Neuronal stem cell (in vitro differentiated cells): ENCODE data around the gene CABLES2.

ENCODE experiments used
- DNase-seq: peaks from one replicate; pipeline ENCODE4 v3.0.0-alpha.2; 2013; ENCODE audit warnings: low spot score
- H2AFZ ChIP-seq: one replicate; pipeline ENCODE4 v1.6.1; 2013; ENCODE audit warnings: mild to moderate bottlenecking, low read length, inconsistent platforms
- H2AK5ac ChIP-seq: 2 replicates; pipeline ENCODE4 v1.6.1; 2013; ENCODE audit warnings: low read depth, mild to moderate bottlenecking, inconsistent platforms, low read length, moderate library complexity, mixed read lengths
- H2BK120ac ChIP-seq: 2 replicates; pipeline ENCODE4 v1.6.1; 2013; ENCODE audit warnings: low read depth, mild to moderate bottlenecking, inconsistent platforms, low read length, moderate library complexity, mixed read lengths
- H2BK12ac ChIP-seq: one replicate; pipeline ENCODE4 v1.6.1; 2013; ENCODE audit warnings: low read length, inconsistent platforms
- H2BK15ac ChIP-seq: 2 replicates; pipeline ENCODE4 v1.6.1; 2013; ENCODE audit warnings: mild to moderate bottlenecking, low read length, inconsistent platforms, mixed read lengths
- H2BK5ac ChIP-seq: one replicate; pipeline ENCODE4 v1.6.1; 2013; ENCODE audit warnings: inconsistent platforms, mild to moderate bottlenecking, low read length, moderate library complexity
- H3K14ac ChIP-seq: one replicate; pipeline ENCODE4 v1.6.1; 2013; ENCODE audit warnings: low read length, inconsistent platforms
- H3K18ac ChIP-seq: 2 replicates; pipeline ENCODE4 v1.6.1; 2013; ENCODE audit warnings: low read length, inconsistent platforms
- H3K23ac ChIP-seq: 2 replicates; pipeline ENCODE4 v1.6.1; 2013; ENCODE audit warnings: low read depth, mild to moderate bottlenecking, mixed read lengths, low read length, inconsistent platforms; ENCODE audit not compliant: poor library complexity
- H3K27ac ChIP-seq: replicated peaks from 3 replicates; pipeline ENCODE4 v1.5.1; 2013; ENCODE audit warnings: low read length, inconsistent platforms
- H3K27me3 ChIP-seq, 3 experiments: 2 replicates each; pipeline ENCODE4 v1.6.1; 2013; ENCODE audit warnings: low read length in 3 of 3, mild to moderate bottlenecking in 2 of 3, inconsistent platforms in 1 of 3, low read depth in 1 of 3, mixed read lengths in 1 of 3, moderate library complexity in 1 of 3; ENCODE audit not compliant: control insufficient read depth in 3 of 3, insufficient read depth in 3 of 3
- H3K36me3 ChIP-seq, 2 donors: replicated peaks in 1 of 2; 2 replicates each; pipeline ENCODE4 v1.6.1; 2013; ENCODE audit warnings: low read length in 2 of 2; ENCODE audit not compliant: control insufficient read depth in 2 of 2, insufficient read depth in 2 of 2
- H3K4ac ChIP-seq: 2 replicates; pipeline ENCODE4 v1.6.1; 2013; ENCODE audit warnings: inconsistent platforms, mild to moderate bottlenecking, low read length, moderate library complexity
- H3K4me1 ChIP-seq, 2 donors: 1 replicate in 1 of 2; 2 replicates in 1 of 2; pipeline ENCODE4 v1.6.1; 2013; ENCODE audit warnings: low read length in 2 of 2, low read depth in 1 of 2; ENCODE audit not compliant: control insufficient read depth in 2 of 2, insufficient read depth in 1 of 2
- H3K4me2 ChIP-seq: one replicate; pipeline ENCODE4 v1.6.1; 2013; ENCODE audit warnings: mild to moderate bottlenecking, low read length, inconsistent platforms; ENCODE audit not compliant: insufficient read depth, poor library complexity, severe bottlenecking
- H3K4me3 ChIP-seq, 2 donors: 2 replicates each; pipeline ENCODE4 v1.5.1; 2013; ENCODE audit warnings: low read length in 2 of 2, mild to moderate bottlenecking in 2 of 2, inconsistent platforms in 1 of 2, moderate library complexity in 1 of 2
- H3K79me1 ChIP-seq: one replicate; pipeline ENCODE4 v1.6.1; 2013; ENCODE audit warnings: low read depth, mild to moderate bottlenecking, inconsistent platforms, low read length, moderate library complexity
- H3K9ac ChIP-seq: one replicate; pipeline ENCODE4 v1.6.1; 2013; ENCODE audit warnings: mild to moderate bottlenecking, low read depth, low read length, inconsistent platforms; ENCODE audit not compliant: poor library complexity
- H3K9me3 ChIP-seq, 2 donors: replicated peaks in 1 of 2; 2 replicates each; pipeline versions ENCODE3 to v1.6.1; 2013; ENCODE audit warnings: low read length in 2 of 2, mild to moderate bottlenecking in 2 of 2, inconsistent platforms in 1 of 2, low read depth in 1 of 2, mixed read lengths in 1 of 2, moderate library complexity in 1 of 2; ENCODE audit not compliant: control insufficient read depth in 2 of 2, insufficient read depth in 1 of 2
- H4K8ac ChIP-seq: one replicate; pipeline ENCODE4 v1.6.1; 2013; ENCODE audit warnings: low read depth, mild to moderate bottlenecking, inconsistent platforms, low read length, moderate library complexity
- H4K91ac ChIP-seq: one replicate; pipeline ENCODE4 v1.6.1; 2013; ENCODE audit warnings: low read length, low read depth, mild to moderate bottlenecking, inconsistent platforms; ENCODE audit not compliant: poor library complexity
- WGBS, 2 donors: extraction: QIAGEN DNeasy Blood & Tissue Kit; methylation state at CpG; one replicate each; pipeline ENCODE4 v1.1.7; 2013; ENCODE audit warnings: missing lambda C conversion rate in 2 of 2, mixed read lengths in 1 of 2; ENCODE audit not compliant: insufficient read length in 2 of 2, insufficient replicate concordance in 1 of 2; ENCODE audit errors: extremely low coverage in 2 of 2; 5-methylcytosine and 5-hydroxymethylcytosine counted together

The CABLES2 gene

DNA sequence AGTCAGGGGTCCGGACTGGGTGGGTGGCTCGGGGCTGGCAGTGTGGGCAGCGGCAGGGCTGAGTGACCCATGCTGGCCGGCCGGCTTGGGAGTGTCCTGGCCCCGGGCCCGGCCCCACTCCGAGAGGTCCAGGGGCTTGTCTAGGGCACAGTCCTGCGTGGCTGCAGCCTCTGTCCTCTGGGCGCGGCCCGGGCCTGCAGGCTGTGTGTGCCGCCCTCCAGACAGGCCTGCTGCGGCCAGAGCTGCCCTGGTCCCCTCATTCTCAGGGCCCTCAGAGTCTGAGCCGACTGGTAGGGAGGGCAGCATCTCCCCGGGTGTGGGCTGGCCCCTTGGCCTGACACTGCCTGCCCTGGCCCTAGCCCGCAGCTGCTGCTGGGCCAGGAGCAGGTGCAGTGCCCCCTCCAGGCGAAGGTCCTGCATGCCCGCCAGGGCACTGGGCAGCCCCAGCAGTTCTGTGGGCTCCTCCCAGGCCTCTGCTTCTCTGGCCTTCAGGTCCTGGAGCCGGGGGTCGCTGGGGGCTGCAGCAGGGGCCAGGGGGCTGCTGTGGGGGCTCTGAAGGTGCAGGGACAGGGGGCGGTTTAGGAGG lies 6.9 kb upstream of the CABLES2 start:
- peaks cover 0 to 78% (median 4%) of the 10 kb centered on the region in 3 experiments for H3K27me3 ChIP-seq
- H3K79me1 ChIP-seq: no peaks in the 10 kb centered on the region
- peak overlapping the region; percentile 71 for H3K18ac ChIP-seq
- no peak overlapping the region for H2BK5ac ChIP-seq
- H2BK15ac ChIP-seq: peak overlapping the region; percentile 85
- no peak overlapping the region for H3K27ac ChIP-seq
- no peak overlapping the region for H3K9ac ChIP-seq
- DNase-seq: no peak
- peak overlapping the region; percentile 71 for H3K14ac ChIP-seq
- H3K9me3 ChIP-seq: no peaks in the 10 kb centered on the region
- peak overlapping the region; percentile 84 for H2AK5ac ChIP-seq
- no peaks in the 10 kb centered on the region for H3K36me3 ChIP-seq
- no peak overlapping the region for H2BK120ac ChIP-seq
- H3K4me1 ChIP-seq: peaks cover 0 to 3% of the 10 kb centered on the region in 2 donors
- no peak overlapping the region for H2AFZ ChIP-seq
- no peak overlapping the region for H4K91ac ChIP-seq
- no peak overlapping the region for H3K4me2 ChIP-seq
- H3K23ac ChIP-seq: peak overlapping the region; percentile 65
- peak overlapping the region; percentile 84 for H2BK12ac ChIP-seq
- H3K4ac ChIP-seq: no peak overlapping the region
- H3K4me3 ChIP-seq: no peak overlapping the region
- WGBS, 2 donors: no CpG with 5 or more reads among the region's 22 CpGs
- H4K8ac ChIP-seq: no peak overlapping the region

DNA sequence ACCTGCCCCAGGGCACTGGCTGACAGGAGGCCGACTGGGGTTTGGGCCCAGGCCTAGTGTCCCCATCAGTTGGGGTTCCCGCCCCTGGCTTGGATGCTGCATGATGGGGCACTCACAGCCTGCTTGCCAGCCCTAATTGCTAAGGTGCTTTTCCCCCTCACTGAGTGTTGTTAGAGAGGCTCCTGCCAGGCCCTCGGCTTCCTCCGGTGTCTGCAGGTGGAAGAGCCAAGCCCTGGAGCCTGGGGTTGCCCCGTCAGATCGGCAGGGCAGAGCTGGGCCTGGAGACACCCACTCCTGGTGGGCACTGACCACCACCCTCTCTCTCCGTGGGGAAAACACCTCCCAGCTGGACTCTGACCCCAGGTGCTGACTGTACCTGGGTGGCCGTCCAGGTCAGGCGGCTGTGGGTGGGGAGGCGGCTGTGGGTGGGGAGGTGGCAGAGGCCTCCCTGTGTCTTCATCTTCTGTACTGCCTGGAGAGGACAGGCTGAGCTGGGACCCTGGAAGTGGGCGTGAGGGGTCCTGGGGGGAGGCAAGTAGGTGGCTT lies 6.0 kb upstream of the CABLES2 start:
- Histone ChIP-seq H2AK5ac (peak overlapping the region; percentile 84), H3K4me2 (no peak overlapping the region), H2BK12ac (no peak overlapping the region), H3K79me1 (no peaks in the 10 kb centered on the region), H2BK5ac (peak overlapping the region; percentile 75), H3K9ac (no peak overlapping the region), H3K18ac (no peak overlapping the region), H3K14ac (peak overlapping the region; percentile 71), H3K4me3 (no peak overlapping the region), H2AFZ (no peak overlapping the region), H3K4me1 (peaks cover 0 to 3% of the 10 kb centered on the region in 2 donors), H4K8ac (peak overlapping the region; percentile 82), H2BK15ac (no peak overlapping the region), H3K23ac (no peak overlapping the region), H3K27me3 (peaks cover 0 to 87% (median 4%) of the 10 kb centered on the region in 3 experiments), H3K4ac (no peak overlapping the region), H3K27ac (no peak overlapping the region), H3K9me3 (no peaks in the 10 kb centered on the region), H2BK120ac (no peak overlapping the region), H3K36me3 (no peaks in the 10 kb centered on the region), H4K91ac (no peak overlapping the region)
- no peak for DNase-seq
- no CpG with 5 or more reads among the region's 11 CpGs for WGBS, 2 donors

DNA sequence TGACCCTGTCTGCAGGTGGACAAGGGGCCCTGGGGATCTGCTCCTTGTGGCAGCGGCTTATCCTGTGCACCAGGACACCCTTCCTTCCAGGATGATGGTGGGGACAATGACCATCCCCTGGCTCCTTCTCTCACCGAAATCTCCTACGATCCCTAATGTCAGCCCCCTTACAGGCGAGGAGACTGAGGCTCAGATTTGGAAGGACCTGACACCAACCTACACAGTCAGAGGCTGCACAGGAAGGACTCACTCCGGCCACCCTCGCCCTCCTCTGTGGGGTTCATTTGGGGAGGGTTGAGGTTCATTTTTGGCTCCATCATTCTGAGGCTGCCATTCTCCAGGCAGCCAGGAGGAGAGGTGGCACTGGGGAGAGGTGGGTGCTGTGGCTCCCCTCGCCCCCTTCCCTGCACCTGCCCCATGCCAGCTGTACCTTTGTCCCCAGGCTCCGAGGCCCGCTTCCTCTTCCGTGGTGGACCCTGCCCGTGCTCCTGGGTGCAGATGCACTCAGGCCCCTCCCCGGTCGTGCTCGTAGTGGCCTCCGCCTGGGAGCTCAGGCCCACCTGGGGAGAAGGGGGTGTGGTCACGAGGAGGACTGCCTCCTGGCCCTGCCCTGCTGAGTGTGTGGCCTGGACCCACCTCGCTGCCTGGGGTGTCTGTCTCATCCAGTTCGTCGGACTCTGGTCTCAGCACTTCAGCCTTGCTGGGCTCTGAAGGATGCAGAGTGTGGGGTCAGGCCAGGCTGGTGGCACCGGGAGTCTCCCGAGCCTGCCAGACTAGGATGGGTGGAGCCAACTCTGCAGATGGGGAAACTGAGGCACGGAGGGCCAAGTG lies 5.3 kb upstream of the CABLES2 start:
- Histone ChIP-seq H2BK120ac (no peak overlapping the region), H2BK5ac (peak overlapping the region; percentile 22), H3K4ac (no peak overlapping the region), H3K4me1 (peaks cover 0 to 7% of the 10 kb centered on the region in 2 donors), H2BK12ac (peak overlapping the region; percentile 97), H2AK5ac (peak overlapping the region; percentile 90), H3K27me3 (peaks cover 0 to 93% (median 4%) of the 10 kb centered on the region in 3 experiments), H3K27ac (no peak overlapping the region), H4K91ac (peak overlapping the region; percentile 24), H3K9ac (no peak overlapping the region), H2BK15ac (peak overlapping the region; percentile 88), H3K23ac (peak overlapping the region; percentile 97), H3K9me3 (no peaks in the 10 kb centered on the region), H3K18ac (peak overlapping the region; percentile 70), H3K36me3 (no peaks in the 10 kb centered on the region), H3K4me2 (no peak overlapping the region), H4K8ac (no peak overlapping the region), H3K14ac (peak overlapping the region; percentile 71), H3K4me3 (no peak overlapping the region), H3K79me1 (no peaks in the 10 kb centered on the region), H2AFZ (no peak overlapping the region)
- no peak for DNase-seq
- no CpG with 5 or more reads among the region's 22 CpGs for WGBS, 2 donors
